Mucosa of stomach (tissue), 1 donor: ENCODE results near the gene SF3B2.
"Not testable (repeated sequence)": the region's sequence is repeated elsewhere in the genome, so short reads cannot be mapped to it uniquely, and the experiment has no call there.

Experiments
- H3K27me3 ChIP-seq: one replicate; pipeline ENCODE4 v1.7.0; 2013; ENCODE audit warnings: mild to moderate bottlenecking, low read length; ENCODE audit not compliant: control insufficient read depth, insufficient read depth
- H3K36me3 ChIP-seq: one replicate; pipeline ENCODE4 v1.7.0; 2013; ENCODE audit warnings: low read length; ENCODE audit not compliant: control insufficient read depth, insufficient read depth
- H3K4me1 ChIP-seq: one replicate; pipeline ENCODE4 v1.7.0; 2013; ENCODE audit warnings: mild to moderate bottlenecking, low read length; ENCODE audit not compliant: control insufficient read depth, insufficient read depth
- H3K4me3 ChIP-seq: one replicate; pipeline ENCODE4 v1.7.0; 2013; ENCODE audit warnings: low read length
- H3K9ac ChIP-seq: one replicate; pipeline ENCODE4 v1.7.0; 2013; ENCODE audit warnings: mild to moderate bottlenecking, low read length, moderate library complexity
- H3K9me3 ChIP-seq: one replicate; pipeline ENCODE4 v1.7.0; 2013; ENCODE audit warnings: mild to moderate bottlenecking, low read length, moderate library complexity; ENCODE audit not compliant: control insufficient read depth
- donor health status: Pancreatic carcinoma.

Gene SF3B2

GRCh38 chr11:66020618-66021357 lies 31.4 kb upstream of the SF3B2 start:
- peaks cover 7% of the 10 kb centered on the region for H3K4me1 ChIP-seq
- H3K4me3 ChIP-seq: no peak overlapping the region
- peaks cover 20% of the 10 kb centered on the region for H3K27me3 ChIP-seq
- no peaks in the 10 kb centered on the region for H3K9me3 ChIP-seq
- H3K9ac ChIP-seq: no peak overlapping the region
- H3K36me3 ChIP-seq: no peaks in the 10 kb centered on the region

- Histone ChIP-seq H3K27me3 (peaks cover 20% of the 10 kb centered on the region), H3K9ac (no peak overlapping the region), H3K4me1 (peaks cover 7% of the 10 kb centered on the region), H3K9me3 (no peaks in the 10 kb centered on the region), H3K36me3 (no peaks in the 10 kb centered on the region), H3K4me3 (no peak overlapping the region)
These were observed 29.6 kb upstream of the SF3B2 start for GRCh38 chr11:66022401-66023185.

GRCh38 chr11:66023186-66023440 lies 29.1 kb upstream of the SF3B2 start:
- H3K9ac ChIP-seq, H3K4me1 ChIP-seq, H3K36me3 ChIP-seq, H3K9me3 ChIP-seq, H3K4me3 ChIP-seq: not testable (repeated sequence)
- peaks cover 20% of the 10 kb centered on the region for H3K27me3 ChIP-seq

- Histone ChIP-seq H3K27me3 (peaks cover 20% of the 10 kb centered on the region), H3K36me3 (no peaks in the 10 kb centered on the region), H3K4me3 (no peak within 1 kb of the TSS)
These were observed 26.1 kb upstream of the SF3B2 start, which contains the start of gene CATSPER1 for GRCh38 chr11:66026017-66026529. CATSPER1 (minus strand) TSS chr11:66026479; CDS start chr11:66026379, 100 bp downstream.

GRCh38 chr11:66032957-66033735 lies 19.0 kb upstream of the SF3B2 start:
- Histone ChIP-seq H3K9me3 (no peaks in the 10 kb centered on the region), H3K27me3 (peaks cover 4% of the 10 kb centered on the region), H3K9ac (no peak overlapping the region), H3K36me3 (no peaks in the 10 kb centered on the region), H3K4me3 (no peak overlapping the region), H3K4me1 (no peaks in the 10 kb centered on the region)

More at GRCh38 chr11:66026017-66026529, 26.1 kb upstream of the SF3B2 start, which contains the start of gene CATSPER1:
- Histone ChIP-seq H3K9me3 (no peaks in the 10 kb centered on the region), H3K9ac (no peak within 1 kb of the TSS), H3K4me1 (peaks cover 7% of the 10 kb centered on the region)

- H3K9ac ChIP-seq: no peak overlapping the region
- H3K9me3 ChIP-seq: no peaks in the 10 kb centered on the region
- H3K36me3 ChIP-seq: no peaks in the 10 kb centered on the region
- H3K27me3 ChIP-seq: peaks cover 7% of the 10 kb centered on the region
- no peaks in the 10 kb centered on the region for H3K4me1 ChIP-seq
- H3K4me3 ChIP-seq: no peak overlapping the region
These were observed 16.4 kb upstream of the SF3B2 start for GRCh38 chr11:66035653-66036333.

GRCh38 chr11:66036334-66036710 lies 15.8 kb upstream of the SF3B2 start:
- H3K4me3 ChIP-seq: no peak overlapping the region
- H3K36me3 ChIP-seq: no peaks in the 10 kb centered on the region
- H3K9me3 ChIP-seq: no peaks in the 10 kb centered on the region
- no peaks in the 10 kb centered on the region for H3K4me1 ChIP-seq
- H3K9ac ChIP-seq: no peak overlapping the region
- peaks cover 9% of the 10 kb centered on the region for H3K27me3 ChIP-seq

GRCh38 chr11:66037327-66037726 lies 14.8 kb upstream of the SF3B2 start:
- no peaks in the 10 kb centered on the region for H3K4me1 ChIP-seq
- H3K27me3 ChIP-seq: peaks cover 9% of the 10 kb centered on the region
- no peaks in the 10 kb centered on the region for H3K9me3 ChIP-seq
- no peaks in the 10 kb centered on the region for H3K36me3 ChIP-seq
- no peak overlapping the region for H3K9ac ChIP-seq
- H3K4me3 ChIP-seq: no peak overlapping the region

- no peak overlapping the region for H3K4me3 ChIP-seq
- H3K9ac ChIP-seq: no peak overlapping the region
- H3K9me3 ChIP-seq: no peaks in the 10 kb centered on the region
- H3K4me1 ChIP-seq: no peaks in the 10 kb centered on the region
- H3K27me3 ChIP-seq: peaks cover 8% of the 10 kb centered on the region
- no peaks in the 10 kb centered on the region for H3K36me3 ChIP-seq
These were observed 12.4 kb upstream of the SF3B2 start for GRCh38 chr11:66039765-66040164.

GRCh38 chr11:66042227-66042995 lies 9.8 kb upstream of the SF3B2 start:
- Histone ChIP-seq H3K9me3 (no peaks in the 10 kb centered on the region), H3K9ac (no peak overlapping the region), H3K36me3 (no peaks in the 10 kb centered on the region), H3K27me3 (peaks cover 16% of the 10 kb centered on the region), H3K4me3 (no peak overlapping the region), H3K4me1 (peaks cover 8% of the 10 kb centered on the region)
